Panc1 (cell line): ENCODE data around the gene RANGAP1. TPM values are rescaled to one million over a fixed set of nuclear protein-coding genes. Genes with fewer than 3 reads are reported as not detected.

Source experiments
- ATAC-seq: fragments of 200-7000 bp; cut with Tn5 transposase; 2 replicates; pipeline ENCODE4 v1.9.1; 2020; ENCODE audit warnings: mild to moderate bottlenecking, moderate library complexity
- BruUV-seq: library from RNA; stranded (reverse); fragments of 400-500 nt; replicated peaks from 2 replicates; lab custom pipeline; 2021; lab: Mats Ljungman, UMichigan
- CTCF ChIA-PET: fragments of 300-600 bp; sonication (Branson Sonifier 250); formaldehyde crosslinking; loops from one replicate; lab custom pipeline; 2022; ENCODE audit warnings: antibody characterized with exemption; lab: Charles Lee
- POLR2A ChIA-PET: fragments of 300-600 bp; sonication (Branson Sonifier 250); formaldehyde crosslinking; loops from one replicate; lab custom pipeline; 2022; ENCODE audit warnings: antibody characterized with exemption; lab: Charles Lee
- DNase-seq: peaks from one replicate; pipeline ENCODE4 v3.0.0-alpha.2; 2010; ENCODE audit warnings: low read depth, low spot score
- H3K27ac ChIP-seq: 2 replicates; pipeline ENCODE4 v1.5.1; 2011; ENCODE audit warnings: mild to moderate bottlenecking, low read length, inconsistent platforms
- H3K27me3 ChIP-seq: fragments of 200-500 bp; sonication (Bioruptor generic); 2 replicates; pipeline ENCODE4 v1.6.0; 2014; ENCODE audit warnings: low read length, inconsistent platforms; ENCODE audit not compliant: control insufficient read depth, insufficient read depth
- H3K36me3 ChIP-seq: fragments of 200-500 bp; sonication (Bioruptor generic); 2 replicates; pipeline ENCODE4 v1.5.1; 2014; ENCODE audit warnings: inconsistent platforms, mild to moderate bottlenecking, low read length, moderate library complexity; ENCODE audit not compliant: control insufficient read depth, insufficient read depth
- H3K4me1 ChIP-seq: 2 replicates; pipeline ENCODE4 v1.5.1; 2011; ENCODE audit warnings: inconsistent platforms, mild to moderate bottlenecking, low read length, moderate library complexity; ENCODE audit not compliant: control insufficient read depth, insufficient read depth
- H3K4me3 ChIP-seq, 2 experiments: 2 replicates each; pipeline ENCODE4 v1.5.1; 2011 to 2012; ENCODE audit warnings: low read depth in 2 of 2, low read length in 2 of 2, mild to moderate bottlenecking in 2 of 2, inconsistent platforms in 1 of 2, moderate library complexity in 1 of 2
- H3K9me3 ChIP-seq: fragments of 200-500 bp; sonication (Bioruptor generic); 2 replicates; pipeline ENCODE4 v1.5.1; 2014; ENCODE audit warnings: low read depth, mild to moderate bottlenecking, inconsistent platforms, low read length, moderate library complexity; ENCODE audit not compliant: control insufficient read depth, insufficient read depth
- CTCF ChIP-seq: fragments of 450-650 bp; IDR thresholded peaks from 2 replicates; pipeline ENCODE4 v1.5.1; 2017; ENCODE audit warnings: mild to moderate bottlenecking
- POLR2AphosphoS5 ChIP-seq: IDR thresholded peaks from 2 replicates; pipeline ENCODE4 v1.6.1; 2012; ENCODE audit warnings: mild to moderate bottlenecking, low read depth, low read length, moderate library complexity
- SIN3A ChIP-seq: IDR thresholded peaks from 2 replicates; pipeline ENCODE4 v1.6.1; 2012; ENCODE audit warnings: low read depth, mild to moderate bottlenecking, low read length, moderate library complexity, borderline replicate concordance; ENCODE audit not compliant: insufficient read depth
- TCF7L2 ChIP-seq: IDR thresholded peaks from 2 replicates; pipeline ENCODE4 v1.6.1; 2011; ENCODE audit warnings: mild to moderate bottlenecking, low read depth, low read length, inconsistent platforms
- in situ Hi-C: cut with HindIII; loops from 2 replicates; pipeline ENCODE4 v1.10.0; 2016; ENCODE audit warnings: low sequenced_read_pairs, low pct_unique_long_range_greater_than_20kb
- intact Hi-C: fragments of 100-400 bp; cut with micrococcal nuclease; formaldehyde crosslinking; loops from one replicate; pipeline ENCODE4 v1.10.0; 2022; ENCODE audit not compliant: unreplicated experiment
- total RNA-seq: library from RNA; stranded (reverse); gene quantifications from one replicate; pipeline ENCODE4 v1.2.1, GENCODE V29; 2021; ENCODE audit not compliant: unreplicated experiment
- TF ChIP-seq, protein P1 (sequence below), 2 experiments: IDR thresholded peaks; 2 replicates each; pipeline ENCODE4 v1.6.1; 2011 to 2012; ENCODE audit warnings: low read depth in 2 of 2, control low read depth in 1 of 2, low read length in 1 of 2, mild to moderate bottlenecking in 1 of 2, moderate library complexity in 1 of 2; ENCODE audit not compliant: insufficient read depth in 1 of 2

RANGAP1 gene
- total RNA-seq, 1 experiment from 2014 or later, result 140 TPM

- Histone ChIP-seq H3K36me3 (peaks cover 5% of the 10 kb centered on the region; the same call in 1 of the 2 replicates), H3K4me1 (peaks cover 40% of the 10 kb centered on the region), H3K9me3 (no peaks in the 10 kb centered on the region), H3K27me3 (no peaks in the 10 kb centered on the region), H3K27ac (peak overlapping the region; percentile 95), H3K4me3 (peak overlapping the region; percentile 8 to 40; a peak in 3 of 4 replicates)
- ATAC-seq, result peak; percentile 61
- POLR2A ChIA-PET, result interaction anchor here (0.5 to 0.7 kb wide), 4 partner anchors 8 to 202 kb away, joined by 4 to 8 read pairs (median 6); partner anchors contain the start of gene ZC3H7B
- DNase-seq, result peak; percentile 83
- intact Hi-C loops, result no loop called here
- BruUV-seq, result no TSS peak
- CTCF ChIA-PET, result interaction anchor here (0.7 kb wide), 2 partner anchors 38 to 96 kb away, joined by 6 to 8 read pairs; no protein-coding TSS in a partner anchor
- in situ Hi-C loops, result no loop called here
- TF ChIP-seq POLR2AphosphoS5 (peak; percentile 59), SIN3A (no peak)
Observed at GRCh38 chr22:41288245-41288946, 2.4 kb upstream of the RANGAP1 start.

GRCh38 chr22:41286639-41287091 is 678 bp upstream of the RANGAP1 start:
- intact Hi-C loops, result no loop called here
- Histone ChIP-seq H3K27ac (peak overlapping the region; percentile 95), H3K27me3 (no peaks in the 10 kb centered on the region), H3K4me3 (peak overlapping the region; percentile 68 to 77), H3K9me3 (no peaks in the 10 kb centered on the region), H3K36me3 (peaks cover 9% of the 10 kb centered on the region), H3K4me1 (peaks cover 41% of the 10 kb centered on the region)
- ChIA-PET CTCF (no interaction called here), POLR2A (interaction anchor here (0.6 kb wide), 1 partner anchor 42 kb away, joined by 8 read pairs; no protein-coding TSS in a partner anchor)
- DNase-seq (no peak), ATAC-seq (no peak)
- TF ChIP-seq CTCF, result no peak
- no peak for TF ChIP-seq SIN3A
- TF ChIP-seq, protein P1, sequence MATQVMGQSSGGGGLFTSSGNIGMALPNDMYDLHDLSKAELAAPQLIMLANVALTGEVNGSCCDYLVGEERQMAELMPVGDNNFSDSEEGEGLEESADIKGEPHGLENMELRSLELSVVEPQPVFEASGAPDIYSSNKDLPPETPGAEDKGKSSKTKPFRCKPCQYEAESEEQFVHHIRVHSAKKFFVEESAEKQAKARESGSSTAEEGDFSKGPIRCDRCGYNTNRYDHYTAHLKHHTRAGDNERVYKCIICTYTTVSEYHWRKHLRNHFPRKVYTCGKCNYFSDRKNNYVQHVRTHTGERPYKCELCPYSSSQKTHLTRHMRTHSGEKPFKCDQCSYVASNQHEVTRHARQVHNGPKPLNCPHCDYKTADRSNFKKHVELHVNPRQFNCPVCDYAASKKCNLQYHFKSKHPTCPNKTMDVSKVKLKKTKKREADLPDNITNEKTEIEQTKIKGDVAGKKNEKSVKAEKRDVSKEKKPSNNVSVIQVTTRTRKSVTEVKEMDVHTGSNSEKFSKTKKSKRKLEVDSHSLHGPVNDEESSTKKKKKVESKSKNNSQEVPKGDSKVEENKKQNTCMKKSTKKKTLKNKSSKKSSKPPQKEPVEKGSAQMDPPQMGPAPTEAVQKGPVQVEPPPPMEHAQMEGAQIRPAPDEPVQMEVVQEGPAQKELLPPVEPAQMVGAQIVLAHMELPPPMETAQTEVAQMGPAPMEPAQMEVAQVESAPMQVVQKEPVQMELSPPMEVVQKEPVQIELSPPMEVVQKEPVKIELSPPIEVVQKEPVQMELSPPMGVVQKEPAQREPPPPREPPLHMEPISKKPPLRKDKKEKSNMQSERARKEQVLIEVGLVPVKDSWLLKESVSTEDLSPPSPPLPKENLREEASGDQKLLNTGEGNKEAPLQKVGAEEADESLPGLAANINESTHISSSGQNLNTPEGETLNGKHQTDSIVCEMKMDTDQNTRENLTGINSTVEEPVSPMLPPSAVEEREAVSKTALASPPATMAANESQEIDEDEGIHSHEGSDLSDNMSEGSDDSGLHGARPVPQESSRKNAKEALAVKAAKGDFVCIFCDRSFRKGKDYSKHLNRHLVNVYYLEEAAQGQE (IDR thresholded peaks at IDR 0.05; ENCODE audit: insufficient read depth in 1 of 2, low read depth in 2 of 2, low read length in 1 of 2), result no peak
- TF ChIP-seq TCF7L2, result no peak
- no peak for TF ChIP-seq POLR2AphosphoS5
- BruUV-seq, result TSS peak; percentile 96
- in situ Hi-C loops, result no loop called here

DNA sequence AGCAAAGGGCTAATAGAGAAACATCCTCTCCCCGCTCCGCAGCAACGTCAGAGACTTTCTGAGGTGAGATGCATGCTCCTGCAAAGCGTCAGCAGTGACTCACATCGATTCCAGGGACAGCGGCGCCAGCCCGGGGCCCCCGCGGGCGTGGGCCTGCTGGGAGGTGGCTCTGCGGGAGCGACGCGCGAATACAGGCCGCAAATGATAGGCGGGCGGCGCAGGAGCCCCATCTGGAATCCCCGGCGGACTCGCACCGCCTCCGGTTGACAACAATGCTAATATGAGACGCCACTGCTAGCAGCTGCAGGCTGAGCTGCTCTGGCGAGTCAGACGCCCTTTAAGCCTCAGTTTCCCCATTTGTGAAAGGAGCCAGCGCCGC is 557 bp downstream of the RANGAP1 start:
- Histone ChIP-seq H3K4me1 (peaks cover 44% of the 10 kb centered on the region), H3K9me3 (no peaks in the 10 kb centered on the region), H3K27ac (peak overlapping the region; percentile 90), H3K36me3 (peaks cover 9% of the 10 kb centered on the region), H3K4me3 (peak overlapping the region; percentile 77 to 80), H3K27me3 (no peaks in the 10 kb centered on the region)
- in situ Hi-C loops, result no loop called here
- no peak for DNase-seq
- intact Hi-C loops, result no loop called here
- TF ChIP-seq POLR2AphosphoS5, result peak; percentile 33; the same call in 1 of the 2 replicates
- TF ChIP-seq, protein P1 (IDR thresholded peaks at IDR 0.05; ENCODE audit: insufficient read depth in 1 of 2, low read depth in 2 of 2, low read length in 1 of 2), result no peak
- peak; percentile 46 for ATAC-seq
- POLR2A ChIA-PET, result no interaction called here
- no TSS peak for BruUV-seq
- CTCF ChIA-PET, result no interaction called here
